HG03280 (cell line): Measurements from ENCODE around the gene RYR3.
A peak's percentile ranks its signal among the peaks of the same experiment; 100 is the strongest.

Experiments
- ATAC-seq: cut with Tn5 transposase; IDR thresholded peaks from one replicate; pipeline ENCODE4 v1.9.1; 2021; ENCODE audit warnings: mild to moderate bottlenecking, moderate library complexity; ENCODE audit not compliant: unreplicated experiment

RYR3 gene

GRCh38 chr15:33693166-33693800, 382.5 kb downstream of the RYR3 start:
- ATAC-seq: no peak

- no peak for ATAC-seq
These were observed 387.4 kb downstream of the RYR3 start for GRCh38 chr15:33698126-33698525.

GRCh38 chr15:33699145-33699544, 388.4 kb downstream of the RYR3 start:
- no peak for ATAC-seq

GRCh38 chr15:33699691-33700447, 389.1 kb downstream of the RYR3 start:
- no peak for ATAC-seq

DNA sequence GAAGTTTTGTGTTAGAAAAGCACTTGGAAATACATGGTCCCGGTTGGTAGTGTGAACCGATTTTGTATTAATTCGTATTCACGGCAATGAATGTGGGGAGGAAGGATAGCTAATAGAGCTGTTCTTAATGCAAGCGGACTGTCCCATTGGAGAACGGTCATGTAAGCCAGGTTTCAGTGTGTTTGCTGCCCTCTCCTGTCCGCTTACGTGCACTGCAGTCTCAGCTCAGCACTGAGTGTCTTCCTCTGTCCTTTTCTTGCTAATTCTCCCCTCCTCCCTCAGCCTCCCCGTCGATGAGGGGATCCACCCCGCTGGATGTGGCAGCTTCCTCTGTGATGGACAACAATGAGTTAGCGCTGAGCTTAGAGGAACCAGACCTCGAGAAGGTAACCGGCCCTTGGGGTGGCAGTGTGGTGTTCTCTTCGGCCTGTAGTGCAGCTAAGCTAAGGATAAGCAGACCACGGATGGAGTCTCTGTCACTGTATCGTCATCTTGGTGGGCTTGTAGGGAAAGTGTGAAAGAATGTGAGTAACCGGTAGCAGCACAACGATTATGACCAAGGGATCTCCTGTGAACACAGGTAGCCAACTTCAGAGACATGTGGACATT, 390.0 kb downstream of the RYR3 start:
- no peak for ATAC-seq

DNA sequence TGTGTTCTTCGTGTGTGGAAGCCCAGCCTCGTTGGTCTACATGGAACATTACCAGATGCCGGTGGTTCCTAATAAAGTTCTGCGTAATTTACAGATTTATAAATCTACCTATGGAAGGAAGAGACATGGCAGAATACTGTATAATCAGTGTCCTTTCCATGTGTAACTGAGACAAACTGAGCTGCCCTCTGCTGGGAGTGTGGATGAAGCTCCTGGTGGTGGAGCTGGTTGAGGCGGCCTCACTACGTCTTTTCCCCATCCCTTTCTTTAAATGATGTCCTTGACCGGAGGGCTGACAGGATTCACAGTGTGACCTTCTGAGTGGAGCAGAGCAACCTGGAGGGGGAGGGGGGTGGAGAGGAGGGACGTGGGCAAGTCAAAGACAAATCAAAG, 390.5 kb downstream of the RYR3 start:
- no peak for ATAC-seq

- ATAC-seq: no peak
These were observed 395.4 kb downstream of the RYR3 start for GRCh38 chr15:33706173-33706572.

GRCh38 chr15:33710748-33711147, 400.0 kb downstream of the RYR3 start:
- ATAC-seq: no peak

- ATAC-seq: no peak
These were observed 405.3 kb downstream of the RYR3 start for GRCh38 chr15:33716025-33716424.

GRCh38 chr15:33720952-33721351, 410.2 kb downstream of the RYR3 start:
- no peak for ATAC-seq

DNA sequence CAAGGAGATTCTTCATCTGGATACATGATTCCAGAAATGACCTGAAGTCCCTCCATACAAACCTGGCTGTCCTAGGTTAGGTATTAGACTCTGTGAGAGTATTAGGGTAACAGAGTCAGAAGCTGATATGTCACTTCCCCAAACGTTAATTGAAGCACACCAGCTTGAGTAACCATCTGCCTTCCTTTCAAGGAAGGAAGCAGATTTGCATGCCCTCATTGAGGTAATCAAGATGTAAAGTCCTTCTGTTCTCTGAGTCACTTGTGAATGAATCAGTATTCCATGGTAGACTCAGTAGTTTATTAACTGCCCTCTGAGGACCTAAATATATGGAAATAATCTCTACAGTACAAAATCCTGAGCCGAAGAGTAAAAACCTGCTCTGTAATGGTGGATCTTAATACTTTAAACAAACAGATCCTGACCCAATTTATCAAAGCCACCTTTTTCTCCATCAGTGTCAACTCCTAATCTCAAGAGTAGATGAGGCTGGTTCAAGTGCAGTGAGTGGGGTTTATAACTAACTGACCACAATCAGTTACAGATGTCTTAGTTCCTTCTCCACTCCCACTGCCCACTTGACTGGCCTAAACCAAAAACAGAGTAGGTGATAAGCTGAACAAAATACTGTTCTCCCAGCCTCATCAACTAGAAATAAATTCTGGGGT, 411.4 kb downstream of the RYR3 start:
- ATAC-seq: peak; percentile 63

DNA sequence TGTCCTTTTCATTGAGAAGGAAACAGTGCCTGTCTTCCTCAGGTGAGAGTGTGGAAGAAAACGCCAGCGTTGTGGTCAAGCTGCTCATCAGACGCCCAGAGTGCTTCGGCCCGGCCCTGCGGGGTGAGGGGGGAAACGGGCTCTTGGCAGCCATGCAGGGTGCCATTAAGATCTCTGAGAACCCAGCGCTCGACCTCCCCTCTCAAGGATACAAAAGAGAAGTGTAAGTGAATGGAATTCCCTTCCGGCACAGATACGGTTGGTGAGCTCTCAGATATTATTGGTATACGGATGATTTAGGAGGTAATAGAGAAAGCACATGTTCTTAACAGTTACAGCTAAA, 411.9 kb downstream of the RYR3 start:
- no peak for ATAC-seq

GRCh38 chr15:33724321-33725036, 413.7 kb downstream of the RYR3 start:
- no peak for ATAC-seq

DNA sequence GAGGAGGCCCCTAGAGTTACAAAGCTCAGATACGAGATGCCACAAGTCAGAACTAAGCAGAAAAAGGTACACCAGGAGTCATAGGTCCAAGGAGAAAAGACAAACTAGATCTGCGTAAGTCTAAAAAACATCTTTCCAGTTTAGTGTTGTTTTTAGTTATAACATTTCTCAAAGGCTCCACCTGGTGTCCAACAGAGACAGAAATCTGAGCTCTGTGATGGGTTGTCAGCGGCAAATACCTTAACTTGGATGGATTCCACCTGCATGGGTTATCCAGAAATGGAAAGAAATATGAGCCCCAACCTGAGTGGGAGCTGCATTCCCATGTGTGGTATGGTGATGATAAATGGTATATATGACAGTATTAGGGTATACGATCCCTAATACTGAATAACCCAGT, 418.9 kb downstream of the RYR3 start:
- no peak for ATAC-seq

DNA sequence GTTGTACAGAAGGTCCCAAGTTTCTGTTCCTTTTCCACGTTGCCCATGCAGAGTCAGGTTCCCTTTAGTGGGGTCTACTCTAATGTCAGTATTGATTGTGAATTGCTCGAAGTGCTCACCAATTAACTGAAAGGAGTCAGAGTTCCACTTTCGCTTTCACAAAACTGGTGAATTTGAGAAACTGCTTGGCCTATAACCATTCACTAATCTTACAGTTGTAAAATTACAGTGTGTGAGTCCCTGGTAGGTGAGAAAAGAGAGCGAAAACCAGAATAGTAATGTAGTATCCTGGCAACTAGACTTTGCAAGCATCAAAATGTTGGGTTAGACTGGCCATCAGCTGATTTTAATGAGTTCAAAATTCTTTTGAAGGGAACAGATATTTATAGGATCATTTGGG, 420.0 kb downstream of the RYR3 start:
- peak; percentile 52 for ATAC-seq

DNA sequence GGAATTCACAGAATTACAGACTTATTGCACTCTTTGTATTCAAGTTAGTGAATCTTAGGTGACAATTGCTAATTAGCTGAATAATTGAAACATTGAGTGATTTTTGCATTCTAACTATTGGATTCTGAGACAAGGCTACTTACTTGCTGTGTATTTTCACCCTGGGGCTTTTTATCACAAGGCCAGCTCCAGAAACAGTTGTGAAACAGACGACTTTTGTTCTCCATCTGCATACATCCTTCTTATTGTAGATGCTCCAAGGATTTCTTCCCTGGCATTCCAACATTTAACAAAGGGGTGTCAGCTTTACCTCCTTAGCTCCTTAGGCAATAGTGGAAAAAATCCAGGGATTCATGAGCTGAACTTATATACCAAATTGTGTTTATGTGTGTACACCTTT, 424.4 kb downstream of the RYR3 start:
- ATAC-seq: no peak

DNA sequence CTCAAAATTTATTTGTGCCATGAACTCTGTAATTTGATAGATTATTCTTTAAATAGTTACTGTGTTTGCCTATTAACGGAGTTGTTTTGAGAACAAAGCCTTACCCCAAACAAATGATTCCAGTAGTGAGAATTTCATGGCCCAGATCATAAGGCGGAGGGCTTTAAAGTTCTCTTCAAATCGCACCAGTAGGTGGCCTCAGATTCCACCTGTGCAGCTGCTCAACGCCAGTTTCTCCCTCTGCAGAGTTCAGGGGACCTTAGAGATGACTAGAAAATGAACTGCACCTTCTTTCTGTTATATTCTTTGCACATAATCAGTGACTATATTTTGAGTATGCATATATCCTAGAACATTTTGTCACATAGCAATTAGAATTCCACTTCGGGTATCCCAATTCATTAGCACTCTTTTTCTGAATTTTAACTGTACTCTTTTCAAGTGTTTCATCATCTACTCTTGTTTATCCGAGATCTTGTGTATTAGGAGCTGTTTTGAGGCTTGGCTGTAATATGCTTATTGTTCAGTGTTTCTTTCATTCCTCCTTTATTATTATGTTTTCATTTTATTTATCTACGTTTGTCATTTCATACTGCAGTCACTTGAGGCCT, 425.0 kb downstream of the RYR3 start:
- no peak for ATAC-seq

- ATAC-seq: no peak
These were observed 427.2 kb downstream of the RYR3 start for GRCh38 chr15:33737687-33738601.

DNA sequence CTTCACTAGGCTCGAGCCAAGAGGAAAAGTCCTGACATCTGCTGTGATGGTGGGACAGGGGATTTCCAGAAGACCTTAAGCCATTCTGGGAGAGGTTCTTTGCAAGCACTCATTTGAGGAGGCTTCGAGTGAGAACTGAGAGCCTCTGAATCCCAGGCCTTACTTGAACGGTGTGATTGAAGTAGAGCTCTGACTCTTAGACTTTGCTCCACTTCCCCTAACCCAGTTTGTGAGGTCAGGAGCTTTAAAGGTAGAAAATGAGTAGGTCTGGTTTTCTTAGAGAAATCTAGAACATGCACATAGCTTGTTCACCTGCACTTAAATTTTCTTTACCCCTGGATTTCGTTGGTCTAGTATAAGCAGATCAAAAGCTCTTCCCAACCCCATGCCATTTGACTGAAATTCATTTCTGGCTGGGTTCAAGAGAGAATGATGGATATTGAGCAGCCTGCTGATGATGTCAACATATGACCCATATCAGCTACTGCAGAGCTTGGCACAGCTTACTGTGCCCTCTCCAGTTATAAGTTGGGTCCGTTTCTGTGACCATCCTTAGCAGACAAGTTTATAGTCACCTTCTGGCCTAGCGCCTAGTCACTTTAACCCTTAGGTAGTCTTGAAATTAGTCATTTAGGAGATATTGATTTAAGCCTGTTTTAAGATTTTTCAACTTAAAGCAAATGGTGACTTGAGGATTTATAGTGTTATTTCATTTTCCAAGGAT, 428.3 kb downstream of the RYR3 start:
- ATAC-seq: no peak
